GM12873 (cell line): ENCODE measurements around the gene TMEM176A.

Source experiments
- CTCF ChIP-seq: IDR thresholded peaks from 2 replicates; pipeline ENCODE4 v1.5.1; 2012; ENCODE audit warnings: low read depth, mild to moderate bottlenecking, moderate library complexity, low read length, control low read depth; ENCODE audit not compliant: insufficient read depth; ENCODE audit errors: missing control alignments

The TMEM176A gene

GRCh38 chr7:150781103-150781502, 19.5 kb upstream of the TMEM176A start:
- no peak for TF ChIP-seq CTCF

GRCh38 chr7:150781961-150782360, 18.6 kb upstream of the TMEM176A start:
- no peak for TF ChIP-seq CTCF

GRCh38 chr7:150784120-150784736, 16.3 kb upstream of the TMEM176A start:
- no peak for TF ChIP-seq CTCF

- no peak for TF ChIP-seq CTCF
Measured at GRCh38 chr7:150784954-150785353, 15.6 kb upstream of the TMEM176A start.

- TF ChIP-seq CTCF, result no peak
Measured at GRCh38 chr7:150787321-150788281, 13.0 kb upstream of the TMEM176A start.

- TF ChIP-seq CTCF, result no peak
Measured at GRCh38 chr7:150788474-150789269, 11.9 kb upstream of the TMEM176A start.

GRCh38 chr7:150790416-150791075, 10.0 kb upstream of the TMEM176A start:
- no peak for TF ChIP-seq CTCF
